ENCODE measurements around the gene HES6.

The HES6 gene

DNA sequence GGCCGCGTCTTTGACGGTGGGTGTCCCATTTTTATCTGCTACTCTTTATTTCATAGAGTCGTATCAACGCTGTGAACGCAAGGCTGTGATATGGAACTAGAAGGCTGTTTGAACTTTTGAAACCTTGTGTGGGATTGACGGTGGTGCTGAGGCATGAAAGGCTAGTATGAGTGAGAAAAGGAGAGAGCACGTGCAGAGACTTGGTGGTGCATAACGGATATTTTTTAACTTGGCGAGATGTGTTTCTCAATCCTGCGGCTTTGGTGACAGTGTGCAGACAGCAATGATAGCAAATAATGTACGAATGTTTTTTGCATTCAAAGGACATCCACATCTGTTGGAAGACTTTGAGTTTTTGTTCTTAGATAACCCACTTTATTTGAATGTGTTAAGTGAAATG lies 6.2 kb downstream of the HES6 start:
- no peak for DNase-seq (ENCODE audit: low read depth)

GRCh38 chr2:238231809-238232208 lies 8.0 kb downstream of the HES6 start:
- no peak for DNase-seq (ENCODE audit: low read depth)

DNA sequence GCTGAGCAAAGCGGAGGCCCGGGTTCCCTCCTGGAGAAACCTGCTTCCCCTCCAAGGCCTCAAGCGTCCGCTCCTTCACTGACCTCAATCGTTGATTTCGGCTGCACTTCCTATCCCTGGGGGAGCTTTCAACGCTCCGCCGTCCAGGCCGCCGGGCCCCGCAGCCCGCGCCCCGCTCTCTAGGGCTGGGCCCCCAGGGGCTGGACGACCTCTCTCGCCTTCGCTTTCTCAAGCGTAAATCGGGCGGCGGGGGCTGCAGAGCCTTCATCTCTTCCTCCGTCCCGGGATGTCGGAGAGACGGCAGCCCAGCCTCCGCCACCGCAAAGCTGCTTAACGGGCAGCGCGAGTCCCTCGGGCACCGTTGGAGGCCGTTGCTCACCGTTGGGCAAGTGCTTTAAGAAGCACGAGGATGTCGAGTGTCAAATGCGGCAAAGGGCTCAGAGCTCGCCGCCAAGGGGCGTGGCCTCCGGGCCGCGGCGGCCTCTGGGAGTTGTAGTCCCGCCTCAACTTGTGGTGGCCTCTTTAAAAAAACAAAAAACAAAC lies 8.5 kb downstream of the HES6 start:
- peak; percentile 68 for DNase-seq (ENCODE audit: low read depth)

DNA sequence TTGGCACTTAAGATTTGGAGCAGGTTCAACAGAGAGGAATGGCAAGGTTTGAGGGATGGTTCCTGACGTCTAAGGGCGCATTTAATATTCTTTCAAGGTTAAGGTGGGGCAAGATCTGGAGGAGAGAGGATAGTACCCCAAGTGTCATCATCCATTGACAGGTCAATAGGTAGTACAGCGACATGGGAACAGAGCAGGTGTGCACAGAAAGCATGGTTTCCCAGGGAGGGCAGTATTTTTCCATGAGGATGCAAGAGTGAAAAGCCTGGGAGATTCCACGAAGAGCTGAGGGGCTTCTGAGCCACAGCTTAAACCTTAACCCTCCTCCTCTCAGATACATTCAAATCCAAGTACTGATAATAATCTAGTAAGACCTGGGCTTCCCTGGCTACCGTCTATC lies 9.1 kb downstream of the HES6 start:
- no peak for DNase-seq (ENCODE audit: low read depth)

DNA sequence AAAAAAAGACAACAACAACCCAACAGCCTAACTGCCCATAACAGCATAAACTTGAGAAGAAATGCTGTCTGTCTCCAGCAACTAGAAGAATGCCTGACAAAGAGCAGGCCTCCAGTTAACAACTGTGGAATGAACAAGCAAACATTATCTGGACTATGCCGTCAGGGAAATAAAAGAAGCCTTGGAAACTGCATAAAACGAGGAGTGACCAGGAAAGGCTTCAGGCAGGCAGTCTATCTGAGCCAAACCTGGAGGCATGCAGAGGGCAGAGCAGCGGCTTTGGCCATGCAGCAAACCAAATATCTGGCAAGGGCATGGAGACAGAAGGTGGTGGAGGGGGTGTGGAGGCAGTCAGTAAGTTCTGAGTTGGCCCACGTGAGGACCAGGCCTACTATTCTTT lies 11.1 kb downstream of the HES6 start:
- DNase-seq (ENCODE audit: low read depth) = no peak

GRCh38 chr2:238227587-238228032 lies 12.2 kb downstream of the HES6 start:
- no peak for DNase-seq (ENCODE audit: low read depth)

- DNase-seq (ENCODE audit: low read depth) = no peak
These were observed 12.9 kb downstream of the HES6 start for GRCh38 chr2:238226698-238227586.

- no peak for DNase-seq (ENCODE audit: low read depth)
These were observed 13.7 kb downstream of the HES6 start for GRCh38 chr2:238225911-238226697.

- DNase-seq (ENCODE audit: low read depth) = no peak
These were observed 14.7 kb downstream of the HES6 start for GRCh38 chr2:238225121-238225520.

DNA sequence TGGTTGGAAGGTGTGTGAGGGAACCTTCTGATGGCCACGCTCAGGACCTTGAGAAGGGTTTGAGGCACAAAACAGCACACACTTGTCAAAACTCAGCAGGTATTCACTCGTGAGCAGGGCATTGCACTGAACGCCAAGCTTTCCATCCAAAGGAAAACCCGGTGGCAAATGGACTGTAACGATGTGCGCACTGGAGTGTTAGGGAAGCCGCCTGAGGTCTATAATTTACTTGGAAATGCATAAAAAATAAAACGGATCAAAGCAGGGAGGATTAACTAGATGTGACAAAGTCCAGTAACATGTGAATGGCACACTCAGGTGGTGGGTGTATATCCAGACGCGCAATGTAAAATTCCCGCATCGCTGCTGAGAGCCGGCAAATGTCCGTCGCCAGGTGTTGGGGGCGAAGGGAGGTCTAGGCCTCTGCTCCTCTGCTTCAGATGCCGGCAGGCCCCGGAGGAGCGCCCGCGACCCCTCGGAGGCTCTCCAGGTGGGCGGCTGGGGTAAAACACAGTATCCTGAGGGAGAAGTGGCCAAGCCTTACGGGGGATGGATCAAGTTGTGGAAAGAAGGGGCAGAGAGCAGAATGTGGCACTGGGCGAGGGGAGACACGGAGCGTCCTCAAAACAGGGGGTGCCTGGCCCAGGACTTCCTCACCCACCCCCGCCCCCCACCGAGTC lies 15.3 kb downstream of the HES6 start:
- DNase-seq (ENCODE audit: low read depth) = no peak

DNA sequence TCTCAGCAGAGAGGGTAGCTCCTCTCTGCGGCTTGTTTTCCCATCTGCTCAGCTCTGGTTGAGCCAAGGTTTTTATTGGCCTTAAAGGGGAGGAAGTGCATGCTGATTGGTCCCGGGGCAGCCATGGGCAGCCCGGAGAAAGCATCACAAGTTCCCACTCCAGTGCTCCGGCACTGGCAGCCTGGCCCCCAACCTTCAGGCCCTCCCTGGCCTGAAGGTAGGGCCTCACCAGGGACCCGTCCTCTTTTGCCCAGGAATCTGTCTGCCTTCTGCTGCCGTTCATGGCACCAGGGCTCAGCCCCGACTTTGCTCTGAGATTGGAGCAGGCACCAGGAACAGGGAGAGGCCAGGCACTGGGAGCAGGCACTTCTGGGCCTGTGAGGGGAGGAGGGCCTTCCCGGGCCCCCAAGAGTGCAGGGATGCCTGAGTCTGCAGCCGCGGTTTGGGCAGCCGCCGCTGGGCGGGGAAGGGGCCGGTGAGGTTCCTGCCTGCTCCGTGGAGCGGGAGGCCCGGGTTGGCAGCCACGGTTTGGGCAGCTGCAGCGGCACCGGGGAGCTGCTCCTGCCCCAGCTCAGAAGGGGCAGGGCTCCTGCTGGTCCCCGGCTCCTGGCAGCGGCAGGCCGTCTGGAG lies 18.8 kb downstream of the HES6 start:
- DNase-seq (ENCODE audit: low read depth) = no peak

- no peak for DNase-seq (ENCODE audit: low read depth)
These were observed 19.5 kb downstream of the HES6 start for GRCh38 chr2:238220274-238220891.

DNA sequence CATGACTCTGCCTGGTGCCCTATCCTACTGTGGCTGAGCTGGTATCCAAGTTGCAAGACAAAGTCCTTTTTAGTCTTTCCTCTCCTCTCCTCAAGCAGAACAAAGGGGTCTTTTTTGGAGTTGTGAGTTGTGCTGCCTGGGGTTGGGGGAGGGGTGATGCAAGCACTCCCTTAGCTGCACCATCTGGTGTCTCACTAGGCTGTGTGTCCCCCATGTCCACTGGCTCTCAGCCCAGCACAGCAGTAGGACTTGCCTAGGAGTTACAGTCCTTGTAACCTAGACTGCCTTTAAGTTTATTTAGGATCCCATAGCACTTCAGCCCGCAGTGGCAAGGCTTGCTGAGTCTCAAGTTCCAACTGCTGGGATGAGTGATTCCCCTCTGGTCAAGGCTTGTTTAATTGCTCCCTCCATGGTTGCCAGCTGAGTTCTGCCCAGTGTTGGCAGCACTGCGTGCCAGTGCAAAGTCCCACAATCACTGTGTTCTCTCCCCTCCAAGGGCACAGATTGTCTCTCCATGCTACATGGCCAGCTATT lies 23.1 kb downstream of the HES6 start:
- DNase-seq (ENCODE audit: low read depth) = no peak

DNA sequence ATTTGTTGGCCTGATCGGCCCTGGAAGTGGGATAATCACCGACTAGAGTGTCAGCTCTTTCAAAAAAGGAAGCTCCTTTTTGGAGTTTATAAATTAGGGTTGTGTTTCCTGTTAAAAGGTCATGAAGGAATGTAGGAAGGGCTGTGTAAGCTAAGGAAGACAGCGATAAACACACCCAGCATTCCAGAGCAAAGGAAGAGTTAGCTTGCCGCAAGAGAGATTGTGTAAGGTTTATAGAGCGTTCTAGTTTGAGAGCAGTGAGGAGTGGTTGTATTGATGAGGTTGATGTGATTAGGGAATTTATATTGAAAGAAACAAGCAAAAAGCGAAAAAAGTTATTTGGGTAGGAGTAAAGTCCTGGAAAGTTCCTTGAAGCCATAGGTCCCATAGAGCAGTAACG lies 32.8 kb downstream of the HES6 start:
- no peak for DNase-seq (ENCODE audit: low read depth)

GRCh38 chr2:238203973-238204683 lies 35.7 kb downstream of the HES6 start:
- no peak for DNase-seq (ENCODE audit: low read depth)

DNA sequence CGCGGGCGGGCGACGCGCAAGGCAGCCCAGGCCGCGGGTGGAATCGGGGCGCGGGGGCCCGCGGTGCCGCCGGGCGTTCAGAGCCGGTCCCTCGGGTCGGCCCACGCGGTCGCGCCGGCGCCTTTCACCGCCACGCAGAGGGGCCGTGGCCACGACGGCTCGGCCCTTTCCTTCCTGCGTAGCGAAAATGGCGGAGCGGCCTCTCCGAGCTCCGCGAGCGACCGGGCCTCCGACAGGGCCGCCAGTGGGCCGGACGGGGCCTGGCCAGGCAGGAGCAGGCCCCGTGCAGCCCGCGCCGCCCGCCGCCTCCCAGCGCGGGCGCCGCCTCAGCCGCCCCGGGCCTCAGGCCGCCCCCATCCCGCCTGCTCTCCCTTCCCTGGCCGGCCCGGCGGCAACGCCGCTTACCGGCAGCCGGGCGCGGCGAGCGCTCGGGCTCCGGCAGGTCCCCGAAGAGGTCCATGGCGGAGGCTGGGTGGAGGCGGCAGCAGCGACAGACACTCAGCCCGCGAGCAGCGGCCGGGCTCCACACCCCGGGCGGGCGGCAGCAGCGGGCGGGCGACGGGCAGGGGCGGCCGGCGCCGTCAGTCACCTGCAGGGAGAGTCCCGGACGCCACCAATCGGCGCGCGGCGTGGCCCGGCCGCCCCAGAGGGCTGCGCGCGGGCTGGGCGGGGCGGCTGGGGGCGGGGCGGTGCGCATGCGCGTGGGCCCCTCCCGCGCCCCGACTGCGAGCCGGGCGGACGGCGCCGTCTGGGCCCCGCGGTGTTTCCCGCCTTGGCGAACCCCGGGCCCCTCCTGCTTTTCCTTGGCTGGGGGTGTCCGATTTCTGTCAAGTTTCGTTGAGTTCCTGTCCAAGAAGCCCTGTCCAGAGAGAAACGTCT lies 36.5 kb downstream of the HES6 start, which contains the start of gene ILKAP:
Gene ILKAP (minus strand): TSS at position 602 of the 879 bp plus-strand sequence. CDS start 142 bp downstream, at position 460.
- peak; percentile 85 for DNase-seq (ENCODE audit: low read depth)

GRCh38 chr2:238202326-238203093 lies 37.3 kb downstream of the HES6 start:
- no peak for DNase-seq (ENCODE audit: low read depth)

DNA sequence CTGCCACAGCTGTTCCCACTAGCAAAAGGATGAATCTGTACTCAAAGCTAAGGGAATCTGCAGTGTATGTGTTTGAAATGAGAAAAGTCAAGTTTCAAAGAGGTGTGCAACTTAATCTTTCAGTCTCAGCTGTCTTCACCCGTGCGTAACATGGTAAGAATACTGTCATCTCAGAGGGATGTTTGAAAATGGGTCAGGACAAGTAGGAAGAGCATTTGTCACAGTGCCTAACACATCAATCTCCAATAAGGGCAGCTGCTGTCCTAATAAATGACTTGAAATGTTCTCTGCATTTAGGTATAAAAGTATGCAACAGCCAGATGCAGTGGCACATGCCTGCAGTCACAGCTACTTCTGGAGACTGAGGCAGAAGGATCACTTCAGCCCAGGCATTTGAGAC lies 49.4 kb downstream of the HES6 start:
- DNase-seq (ENCODE audit: low read depth) = no peak

All from activated T-cell treated with anti-CD3 and anti-CD28 coated beads for 24 hours (primary cell).